HepG2 (cell line): Measurements from ENCODE around the gene FARSB. TPM values are rescaled to one million over a fixed set of nuclear protein-coding genes. Genes with fewer than 3 reads are reported as not detected.

Experiments
- ETV5 ChIP-seq: IDR thresholded peaks from 2 replicates; pipeline ENCODE4 v1.6.1; 2018; ENCODE audit warnings: missing biosample characterization, missing genetic modification reagents, inconsistent platforms, borderline replicate concordance
- GABPB1 ChIP-seq: IDR thresholded peaks from 2 replicates; pipeline ENCODE4 v1.6.1; 2016; ENCODE audit warnings: mild to moderate bottlenecking, missing genetic modification reagents, moderate library complexity, missing compliant biosample characterization
- HMG20B ChIP-seq: conservative IDR thresholded peaks from 2 replicates; pipeline ENCODE4 v1.6.1; 2016; ENCODE audit warnings: missing genetic modification reagents, missing compliant biosample characterization
- ZBTB42 ChIP-seq: sonication (generic); formaldehyde crosslinking; IDR thresholded peaks from 2 replicates; pipeline ENCODE4 v1.5.0; 2020; ENCODE audit warnings: mild to moderate bottlenecking, missing genetic modification reagents
- ZNF225 ChIP-seq: sonication (generic); formaldehyde crosslinking; IDR thresholded peaks from 2 replicates; pipeline ENCODE4 v1.4.0; 2020; ENCODE audit warnings: mild to moderate bottlenecking, missing genetic modification reagents
- ZNF605 ChIP-seq: sonication (generic); formaldehyde crosslinking; IDR thresholded peaks from 2 replicates; pipeline ENCODE4 v1.8.0; 2022; ENCODE audit warnings: mild to moderate bottlenecking, missing genetic modification reagents
- polyA plus RNA-seq, 8 experiments: library from polyadenylated mRNA; depleted of rRNA in 3 of 8; stranded (reverse) in 7 of 8; unstranded in 1 of 8; fragments of >200 nt; fragmentation: Illumina TruSeq in 4 of 8; extraction: Trizol in 4 of 8; gene quantifications; 2 replicates each; pipeline versions ENCODE4 v1.2.1 to v1.2.3, GENCODE V29; 2011 to 2016; ENCODE audit warnings: low read depth in 4 of 8, missing spikeins in 1 of 8, mixed read lengths in 1 of 8; ENCODE audit not compliant: insufficient read depth in 1 of 8
- total RNA-seq, 5 experiments: library from RNA; depleted of rRNA; stranded (reverse); fragments of >200 nt; fragmentation: Illumina TruSeq; extraction: Trizol; gene quantifications; 2 replicates each; pipeline ENCODE4 v1.2.3, GENCODE V29; 2016; ENCODE audit warnings: low read depth in 1 of 5
- TF ChIP-seq, protein P1 (sequence below): sonication (generic); formaldehyde crosslinking; IDR thresholded peaks from 2 replicates; pipeline ENCODE4 v1.8.1; 2023; ENCODE audit warnings: missing genetic modification reagents, mild to moderate bottlenecking, borderline replicate concordance
- TF ChIP-seq, protein P2 (sequence below): sonication (generic); formaldehyde crosslinking; IDR thresholded peaks from 2 replicates; pipeline ENCODE4 v1.8.0; 2022; ENCODE audit warnings: missing genetic modification reagents, mild to moderate bottlenecking, borderline replicate concordance
- TF ChIP-seq, protein P3 (sequence below): sonication (generic); formaldehyde crosslinking; IDR thresholded peaks from 2 replicates; pipeline ENCODE4 v1.5.0; 2020; ENCODE audit warnings: missing genetic modification reagents

The FARSB gene
- total and polyA plus RNA-seq, 2 of the 13 experiments (the other 11 are each of a cell fraction or from before 2014, with no cell fraction given) = 23.3 to 45.9 TPM

DNA sequence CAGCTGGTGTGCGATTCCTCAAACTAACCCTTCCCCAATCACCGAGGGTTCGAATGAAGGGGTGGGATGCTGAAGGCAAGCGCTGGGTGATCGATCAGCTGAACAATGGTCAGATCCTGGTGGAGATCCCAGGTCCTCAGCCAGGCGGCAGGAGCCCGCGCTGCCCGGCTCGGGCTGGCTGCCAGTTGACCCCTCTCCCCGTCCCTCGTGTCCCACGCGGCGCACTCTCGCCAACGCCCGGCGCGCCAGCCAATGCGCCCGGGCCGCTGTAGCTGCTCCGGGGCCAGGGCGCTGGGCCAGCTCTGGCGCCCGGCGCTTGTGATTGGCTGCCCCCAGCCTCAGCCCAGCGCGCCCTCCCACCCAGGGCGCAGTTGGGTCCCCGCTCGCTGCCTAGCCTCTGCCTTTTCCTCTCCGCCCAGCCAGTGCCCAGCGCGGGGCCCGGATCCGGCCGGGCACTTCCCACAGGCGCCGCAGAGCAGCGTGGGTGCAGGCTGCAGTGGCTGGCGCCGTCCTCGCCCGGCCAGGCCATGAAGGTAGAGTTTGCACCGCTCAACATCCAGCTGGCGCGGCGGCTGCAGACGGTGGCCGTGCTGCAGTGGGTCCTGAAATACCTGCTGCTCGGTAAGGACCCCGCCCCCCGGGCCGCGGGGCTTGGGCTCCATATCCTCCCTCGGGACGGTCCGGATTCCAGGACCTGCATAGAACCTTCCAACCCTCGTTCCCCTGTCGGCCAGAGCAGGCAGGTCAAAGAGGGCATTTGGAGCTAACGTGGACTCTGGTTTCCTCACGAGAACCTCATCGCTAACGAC, 15.6 kb upstream of the FARSB start, which contains the start of gene MOGAT1 (continued):
- TF ChIP-seq, protein P1, sequence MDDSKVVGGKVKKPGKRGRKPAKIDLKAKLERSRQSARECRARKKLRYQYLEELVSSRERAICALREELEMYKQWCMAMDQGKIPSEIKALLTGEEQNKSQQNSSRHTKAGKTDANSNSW (CRISPR knock-in tag) = no peak
- no peak; the same call in 1 of the 2 replicates for TF ChIP-seq HMG20B (CRISPR knock-in tag)
- TF ChIP-seq ZNF225 (CRISPR knock-in tag) = peak; percentile 85; the same call in 1 of the 2 replicates
- TF ChIP-seq, protein P2, sequence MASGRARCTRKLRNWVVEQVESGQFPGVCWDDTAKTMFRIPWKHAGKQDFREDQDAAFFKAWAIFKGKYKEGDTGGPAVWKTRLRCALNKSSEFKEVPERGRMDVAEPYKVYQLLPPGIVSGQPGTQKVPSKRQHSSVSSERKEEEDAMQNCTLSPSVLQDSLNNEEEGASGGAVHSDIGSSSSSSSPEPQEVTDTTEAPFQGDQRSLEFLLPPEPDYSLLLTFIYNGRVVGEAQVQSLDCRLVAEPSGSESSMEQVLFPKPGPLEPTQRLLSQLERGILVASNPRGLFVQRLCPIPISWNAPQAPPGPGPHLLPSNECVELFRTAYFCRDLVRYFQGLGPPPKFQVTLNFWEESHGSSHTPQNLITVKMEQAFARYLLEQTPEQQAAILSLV = peak; percentile 97
- peak; percentile 70; the same call in 1 of the 2 replicates for TF ChIP-seq ZBTB42 (CRISPR knock-in tag)
- TF ChIP-seq ZNF605 (CRISPR knock-in tag) = peak; percentile 92
- TF ChIP-seq GABPB1 = peak; percentile 81; the same call in 1 of the 2 replicates
- peak; percentile 62; the same call in 1 of the 2 replicates for TF ChIP-seq ETV5
- TF ChIP-seq, protein P3, sequence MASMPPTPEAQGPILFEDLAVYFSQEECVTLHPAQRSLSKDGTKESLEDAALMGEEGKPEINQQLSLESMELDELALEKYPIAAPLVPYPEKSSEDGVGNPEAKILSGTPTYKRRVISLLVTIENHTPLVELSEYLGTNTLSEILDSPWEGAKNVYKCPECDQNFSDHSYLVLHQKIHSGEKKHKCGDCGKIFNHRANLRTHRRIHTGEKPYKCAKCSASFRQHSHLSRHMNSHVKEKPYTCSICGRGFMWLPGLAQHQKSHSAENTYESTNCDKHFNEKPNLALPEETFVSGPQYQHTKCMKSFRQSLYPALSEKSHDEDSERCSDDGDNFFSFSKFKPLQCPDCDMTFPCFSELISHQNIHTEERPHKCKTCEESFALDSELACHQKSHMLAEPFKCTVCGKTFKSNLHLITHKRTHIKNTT = no peak
